Skeletal muscle tissue (tissue), 4 donors: Measurements from ENCODE around the gene SEC24D. TPM values are rescaled to one million over a fixed set of nuclear protein-coding genes. Genes with fewer than 3 reads are reported as not detected.
"Not testable (repeated sequence)": the region's sequence is repeated elsewhere in the genome, so short reads cannot be mapped to it uniquely, and the experiment has no call there.

Source experiments
- H3K27ac ChIP-seq: one replicate; pipeline ENCODE4 v1.7.0; 2013; ENCODE audit warnings: mild to moderate bottlenecking, low read depth, low read length, inconsistent platforms
- H3K27me3 ChIP-seq, 3 donors: one replicate each; pipeline ENCODE4 v1.7.0; 2013; ENCODE audit warnings: low read length in 3 of 3; ENCODE audit not compliant: control insufficient read depth in 3 of 3, insufficient read depth in 3 of 3
- H3K36me3 ChIP-seq, 3 donors: one replicate each; pipeline ENCODE4 v1.7.0; 2013; ENCODE audit warnings: low read length in 3 of 3; ENCODE audit not compliant: control insufficient read depth in 3 of 3, insufficient read depth in 3 of 3
- H3K4me1 ChIP-seq, 3 donors: one replicate each; pipeline ENCODE4 v1.7.0; 2013; ENCODE audit warnings: low read length in 3 of 3, mild to moderate bottlenecking in 3 of 3; ENCODE audit not compliant: control insufficient read depth in 3 of 3, insufficient read depth in 3 of 3
- H3K4me3 ChIP-seq, 3 donors: one replicate each; pipeline ENCODE4 v1.7.0; 2013; ENCODE audit warnings: low read length in 3 of 3
- H3K9ac ChIP-seq, 3 donors: one replicate each; pipeline ENCODE4 v1.7.0; 2013; ENCODE audit warnings: low read length in 3 of 3, mild to moderate bottlenecking in 3 of 3, moderate library complexity in 2 of 3, low read depth in 1 of 3
- H3K9me3 ChIP-seq, 3 donors: one replicate each; pipeline ENCODE4 v1.7.0; 2013; ENCODE audit warnings: low read length in 3 of 3; ENCODE audit not compliant: control insufficient read depth in 3 of 3
- total RNA-seq: library from RNA; depleted of rRNA; stranded (reverse); fragments of >200 nt; gene quantifications from one replicate; pipeline ENCODE4 v1.2.3, GENCODE V29; 2014
- donor health status: Osteomylitis.

SEC24D gene
- total RNA-seq, 1 donor from 2014 or later, result 48.5 TPM

DNA sequence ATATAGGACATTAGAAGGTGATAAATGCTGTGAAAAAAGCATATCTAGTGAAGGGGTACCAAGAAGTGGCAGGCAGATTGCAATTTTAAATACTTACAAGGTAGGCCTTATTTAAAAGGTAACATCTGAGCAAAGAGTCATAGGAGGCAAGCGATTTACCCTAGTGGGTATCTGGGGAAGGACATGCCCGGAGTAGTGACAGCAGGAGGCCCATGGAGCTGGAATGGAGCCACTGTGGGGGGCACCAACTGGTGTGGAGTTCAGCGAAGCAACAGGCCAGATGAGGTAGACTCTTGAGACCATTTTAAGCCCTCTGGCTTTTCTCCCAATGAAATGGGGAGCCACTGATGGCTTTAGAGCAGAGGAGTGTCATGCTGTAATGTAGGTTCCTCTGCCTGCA, 37.3 kb downstream of the SEC24D start:
- H3K4me1 ChIP-seq, result peaks cover 0 to 7% (median 0%) of the 10 kb centered on the region in 3 donors
- H3K4me3 ChIP-seq, result no peak overlapping the region
- peaks cover 14 to 44% (median 39%) of the 10 kb centered on the region in 3 donors for H3K36me3 ChIP-seq
- H3K27ac ChIP-seq, result no peak overlapping the region
- no peaks in the 10 kb centered on the region for H3K9me3 ChIP-seq
- no peaks in the 10 kb centered on the region for H3K27me3 ChIP-seq
- H3K9ac ChIP-seq, result no peak overlapping the region

DNA sequence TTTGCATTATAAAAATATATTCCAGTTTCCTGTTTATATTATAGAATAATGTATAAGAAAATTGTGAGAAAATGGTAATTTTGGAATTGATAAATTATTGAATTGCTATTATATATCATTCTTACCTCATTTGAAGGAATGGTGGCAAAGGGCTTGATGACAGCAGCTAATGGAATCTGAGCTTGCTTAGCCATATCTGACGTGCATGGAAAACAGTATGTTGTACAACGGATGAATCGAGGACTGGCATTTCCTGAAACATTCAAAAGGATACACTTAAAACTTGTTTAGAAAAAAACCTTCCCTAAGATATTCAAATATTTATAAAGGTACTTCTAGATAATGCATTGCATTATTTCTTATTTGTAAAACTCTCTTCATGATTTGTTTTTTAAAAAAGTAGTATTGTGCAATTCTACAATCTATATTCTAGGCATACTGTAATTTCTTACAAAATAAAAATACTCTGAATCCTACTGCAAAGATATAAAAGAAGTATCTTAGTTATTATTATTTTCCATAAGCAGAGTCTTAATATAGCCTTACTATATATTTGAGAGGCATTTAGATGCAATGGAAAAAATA, 38.3 kb downstream of the SEC24D start:
- H3K27me3 ChIP-seq, result no peaks in the 10 kb centered on the region
- H3K4me3 ChIP-seq, result no peak overlapping the region
- peaks cover 0 to 7% (median 0%) of the 10 kb centered on the region in 3 donors for H3K4me1 ChIP-seq
- no peak overlapping the region for H3K27ac ChIP-seq
- H3K9me3 ChIP-seq, result no peaks in the 10 kb centered on the region
- H3K9ac ChIP-seq, result no peak overlapping the region
- H3K36me3 ChIP-seq, result peaks cover 14 to 42% (median 37%) of the 10 kb centered on the region in 3 donors

DNA sequence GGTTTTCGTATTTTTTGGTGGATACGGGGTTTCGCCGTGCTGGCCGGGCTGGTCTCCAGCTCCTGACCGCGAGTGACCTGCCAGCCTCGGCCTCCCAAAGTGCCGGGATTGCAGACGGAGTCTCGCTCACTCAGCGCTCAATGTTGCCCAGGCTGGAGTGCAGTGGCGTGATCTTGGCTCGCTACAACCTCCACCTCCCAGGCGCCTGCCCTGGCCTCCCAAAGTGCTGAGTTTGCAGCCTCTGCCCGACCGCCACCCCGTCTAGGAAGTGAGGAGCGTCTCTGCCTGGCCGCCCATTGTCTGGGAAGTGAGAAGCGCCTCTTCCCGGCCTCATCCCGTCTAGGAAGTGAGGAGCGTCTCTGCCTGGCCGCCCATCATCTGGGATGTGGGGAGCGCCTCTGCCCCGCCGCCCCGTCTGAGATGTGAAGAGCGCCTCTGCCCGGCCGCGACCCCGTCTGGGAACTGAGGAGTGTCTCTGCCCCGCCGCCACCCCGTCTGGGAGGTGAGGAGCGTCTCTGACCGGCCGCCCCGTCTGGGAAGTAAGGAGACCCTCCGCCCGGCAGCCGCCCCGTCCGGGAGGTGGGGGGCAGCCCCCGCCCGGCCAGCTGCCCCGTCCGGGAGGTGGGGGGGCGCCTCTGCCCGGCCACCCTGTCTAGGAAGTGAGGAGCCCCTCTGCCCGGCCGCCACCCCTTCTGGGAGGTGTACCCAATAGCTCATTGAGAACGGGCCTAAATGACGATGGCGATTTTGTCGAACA, 44.1 kb downstream of the SEC24D start:
- H3K4me3 ChIP-seq, H3K27me3 ChIP-seq, H3K4me1 ChIP-seq, H3K27ac ChIP-seq, H3K9ac ChIP-seq, H3K9me3 ChIP-seq: not testable (repeated sequence)
- H3K36me3 ChIP-seq, result peaks cover 7 to 15% (median 15%) of the 10 kb centered on the region in 3 donors

DNA sequence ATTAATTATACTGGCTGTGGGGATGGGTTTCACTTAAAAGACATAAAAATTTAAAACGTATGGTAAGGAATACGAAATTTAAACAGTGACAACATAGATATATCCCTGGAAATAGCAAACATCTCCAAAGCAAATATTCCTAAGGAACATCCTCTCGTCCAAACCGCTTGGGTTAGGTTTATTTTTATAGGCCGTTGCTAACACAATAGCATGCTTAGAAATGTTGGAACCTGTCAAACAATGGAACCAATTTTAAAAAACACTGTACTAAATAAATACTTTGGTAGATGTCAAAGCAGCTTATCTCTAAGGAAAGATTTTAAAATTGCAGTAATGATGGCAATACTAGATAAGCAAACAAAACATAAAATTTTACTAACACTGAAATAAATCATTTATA, 45.4 kb downstream of the SEC24D start:
- H3K27me3 ChIP-seq, result no peaks in the 10 kb centered on the region
- peaks cover 0 to 6% (median 3%) of the 10 kb centered on the region in 3 donors for H3K36me3 ChIP-seq
- H3K27ac ChIP-seq, result no peak overlapping the region
- H3K9ac ChIP-seq, result no peak overlapping the region
- H3K4me1 ChIP-seq, result no peaks in the 10 kb centered on the region
- no peak overlapping the region for H3K4me3 ChIP-seq
- H3K9me3 ChIP-seq, result no peaks in the 10 kb centered on the region

DNA sequence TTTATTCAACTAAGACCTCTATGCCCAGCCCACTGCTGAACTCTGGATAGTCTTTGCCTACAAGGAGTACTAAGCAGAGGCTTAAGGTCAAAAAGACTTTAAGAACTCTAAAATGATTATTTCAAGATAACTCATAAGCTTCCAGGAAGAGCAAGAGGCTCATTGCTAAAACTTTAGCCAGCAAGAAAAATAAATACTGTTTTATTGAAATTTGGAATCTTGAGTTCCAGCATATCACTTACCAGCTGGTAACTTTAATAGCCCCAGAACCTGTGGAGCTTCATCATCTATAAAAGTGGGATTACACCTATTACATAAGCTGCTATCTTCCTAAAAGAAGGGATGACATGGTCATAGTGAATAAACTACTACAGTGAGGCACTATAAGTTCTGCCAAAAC, 47.0 kb downstream of the SEC24D start:
- no peak overlapping the region for H3K4me3 ChIP-seq
- no peak overlapping the region for H3K9ac ChIP-seq
- no peaks in the 10 kb centered on the region for H3K36me3 ChIP-seq
- no peaks in the 10 kb centered on the region for H3K9me3 ChIP-seq
- H3K27me3 ChIP-seq, result no peaks in the 10 kb centered on the region
- no peak overlapping the region for H3K27ac ChIP-seq
- no peaks in the 10 kb centered on the region for H3K4me1 ChIP-seq

DNA sequence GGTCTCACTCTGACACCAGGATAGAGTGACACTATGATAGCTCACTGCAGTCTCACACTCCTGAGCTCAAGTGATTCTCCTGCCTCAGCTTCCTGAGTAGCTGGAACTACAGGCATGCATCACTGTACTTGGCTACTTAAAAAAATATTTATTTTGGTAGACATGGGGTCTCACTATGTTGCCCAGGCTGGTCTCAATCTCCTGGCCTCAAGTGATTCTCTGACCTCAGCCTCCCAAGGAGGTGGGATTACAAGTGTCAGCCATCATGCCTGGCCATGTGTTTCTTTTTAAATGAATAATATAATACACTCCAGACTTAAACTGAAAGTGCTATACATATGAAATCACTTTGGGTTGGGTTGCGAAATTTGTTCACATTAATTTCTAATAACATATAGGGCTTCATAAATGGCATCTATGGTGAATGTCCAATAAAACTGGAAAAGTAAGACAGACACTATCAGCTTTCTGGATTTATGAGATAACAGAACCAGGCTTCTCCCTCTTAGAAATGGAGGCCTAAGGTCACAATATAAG, 48.0 kb downstream of the SEC24D start:
- Histone ChIP-seq H3K9ac (no peak overlapping the region), H3K4me3 (no peak overlapping the region), H3K27me3 (no peaks in the 10 kb centered on the region), H3K36me3 (no peaks in the 10 kb centered on the region), H3K4me1 (no peaks in the 10 kb centered on the region), H3K27ac (no peak overlapping the region), H3K9me3 (no peaks in the 10 kb centered on the region)

DNA sequence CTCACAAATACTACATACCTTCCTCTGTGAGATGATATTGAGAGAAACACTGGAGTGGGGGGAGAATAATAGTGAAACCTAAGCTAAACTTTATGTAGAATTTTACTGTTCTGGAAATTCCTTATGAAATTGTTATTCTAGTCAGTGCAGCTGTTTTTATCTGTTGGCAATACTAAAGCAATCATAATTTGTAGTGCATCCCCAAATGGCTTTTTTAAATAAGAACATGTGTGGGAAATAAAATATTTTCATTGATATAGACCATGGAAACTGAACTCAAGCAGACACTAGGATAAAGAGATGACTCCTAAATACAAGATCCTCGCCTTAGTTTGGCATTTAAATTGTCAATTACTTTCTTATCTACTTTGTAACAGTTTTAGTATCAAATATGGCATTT, 51.1 kb downstream of the SEC24D start:
- Histone ChIP-seq H3K4me1 (no peaks in the 10 kb centered on the region), H3K9ac (no peak overlapping the region), H3K4me3 (no peak overlapping the region), H3K27me3 (no peaks in the 10 kb centered on the region), H3K9me3 (no peaks in the 10 kb centered on the region), H3K36me3 (no peaks in the 10 kb centered on the region), H3K27ac (no peak overlapping the region)

DNA sequence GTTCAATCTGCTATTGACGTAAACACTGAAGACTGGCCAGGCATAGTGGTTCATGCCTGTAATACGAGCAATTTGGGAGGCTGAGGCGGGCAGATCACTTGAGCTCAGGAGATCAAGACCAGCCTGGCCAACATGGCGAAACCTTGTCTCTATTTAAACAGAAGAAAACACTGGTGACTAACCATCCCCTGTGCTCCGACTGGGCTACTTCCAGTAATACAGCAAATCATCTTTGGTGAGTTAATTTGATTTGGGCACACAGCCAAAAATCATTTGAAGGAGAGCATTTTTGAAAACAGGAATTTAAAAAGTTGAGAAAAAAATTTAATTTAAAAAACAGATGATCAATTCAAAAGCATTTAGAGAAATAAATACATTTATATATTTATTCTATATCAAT, 52.0 kb downstream of the SEC24D start:
- Histone ChIP-seq H3K4me3 (no peak overlapping the region), H3K36me3 (no peaks in the 10 kb centered on the region), H3K9me3 (no peaks in the 10 kb centered on the region), H3K4me1 (no peaks in the 10 kb centered on the region), H3K27me3 (no peaks in the 10 kb centered on the region), H3K27ac (no peak overlapping the region), H3K9ac (no peak overlapping the region)

DNA sequence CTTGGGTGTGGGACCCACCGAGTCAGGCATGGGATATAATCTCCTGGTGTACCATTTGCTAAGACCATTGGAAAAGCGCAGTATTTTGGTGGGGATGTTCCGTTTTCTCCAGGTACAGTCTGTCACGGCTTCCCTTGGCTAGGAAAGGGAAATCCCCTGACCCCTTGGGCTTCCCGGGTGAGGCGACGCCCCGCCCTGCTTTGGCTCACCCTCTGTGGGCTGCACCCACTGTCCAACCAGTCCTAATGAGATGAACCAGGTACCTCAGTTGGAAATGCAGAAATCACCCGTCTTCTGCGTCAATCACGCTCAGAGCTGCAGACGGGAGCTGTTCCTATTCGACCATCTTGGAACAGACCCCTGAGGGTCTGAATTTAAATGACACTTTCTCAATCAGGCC, 53.0 kb downstream of the SEC24D start:
- H3K4me1 ChIP-seq, H3K27ac ChIP-seq, H3K27me3 ChIP-seq, H3K9me3 ChIP-seq, H3K4me3 ChIP-seq, H3K9ac ChIP-seq, H3K36me3 ChIP-seq: not testable (repeated sequence)

DNA sequence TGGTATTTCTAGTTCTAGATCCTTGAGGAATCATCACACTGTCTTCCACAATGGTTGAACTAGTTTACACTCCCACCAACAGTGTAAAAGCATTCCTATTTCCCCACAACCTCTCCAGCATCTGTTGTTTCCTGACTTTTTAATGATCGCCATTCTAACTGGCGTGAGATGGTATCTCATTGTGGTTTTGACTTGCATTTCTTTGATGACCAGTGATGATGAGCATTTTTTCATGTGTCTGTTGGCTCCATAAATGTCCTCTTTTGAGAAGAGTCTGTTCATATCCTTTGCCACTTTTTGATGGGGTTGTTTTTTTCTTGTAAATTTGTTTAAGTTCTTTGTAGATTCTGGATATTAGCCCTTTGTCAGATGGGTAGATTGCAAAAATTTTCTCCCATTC, 58.3 kb downstream of the SEC24D start:
- H3K4me1 ChIP-seq, H3K27ac ChIP-seq, H3K9me3 ChIP-seq, H3K4me3 ChIP-seq, H3K9ac ChIP-seq, H3K27me3 ChIP-seq, H3K36me3 ChIP-seq: not testable (repeated sequence)
